HUES48 (cell line): ENCODE results near the gene PTPN3.

Experiments used
- H3K27ac ChIP-seq: one replicate; pipeline ENCODE4 v1.7.0; 2013; ENCODE audit warnings: low read depth, low read length, inconsistent platforms
- H3K27me3 ChIP-seq: 2 replicates; pipeline ENCODE4 v1.6.1; 2013; ENCODE audit warnings: mild to moderate bottlenecking, low read length; ENCODE audit not compliant: control insufficient read depth, insufficient read depth
- H3K36me3 ChIP-seq: 2 replicates; pipeline ENCODE4 v1.6.1; 2013; ENCODE audit warnings: low read length; ENCODE audit not compliant: control insufficient read depth, insufficient read depth
- H3K4me1 ChIP-seq: 2 replicates; pipeline ENCODE4 v1.6.1; 2013; ENCODE audit warnings: mild to moderate bottlenecking, low read length; ENCODE audit not compliant: control insufficient read depth, insufficient read depth
- H3K4me3 ChIP-seq: 2 replicates; pipeline ENCODE4 v1.5.1; 2013; ENCODE audit warnings: mild to moderate bottlenecking, low read depth, low read length
- H3K9ac ChIP-seq: 2 replicates; pipeline ENCODE4 v1.6.1; 2013; ENCODE audit warnings: mild to moderate bottlenecking, low read depth, low read length, moderate library complexity
- H3K9me3 ChIP-seq: 2 replicates; pipeline ENCODE4 v1.6.1; 2013; ENCODE audit warnings: low read length; ENCODE audit not compliant: control insufficient read depth, insufficient read depth

PTPN3 gene

GRCh38 chr9:109475526-109475925 is 22.6 kb downstream of the PTPN3 start:
- H3K9me3 ChIP-seq, result no peaks in the 10 kb centered on the region
- H3K4me3 ChIP-seq, result no peak overlapping the region
- no peaks in the 10 kb centered on the region for H3K36me3 ChIP-seq
- no peak overlapping the region for H3K9ac ChIP-seq
- H3K4me1 ChIP-seq, result no peaks in the 10 kb centered on the region
- H3K27ac ChIP-seq, result no peak overlapping the region
- no peaks in the 10 kb centered on the region for H3K27me3 ChIP-seq

- H3K9ac ChIP-seq, result no peak overlapping the region
- H3K36me3 ChIP-seq, result no peaks in the 10 kb centered on the region
- H3K27ac ChIP-seq, result no peak overlapping the region
- H3K4me1 ChIP-seq, result no peaks in the 10 kb centered on the region
- no peaks in the 10 kb centered on the region for H3K27me3 ChIP-seq
- H3K4me3 ChIP-seq, result no peak overlapping the region
- H3K9me3 ChIP-seq, result no peaks in the 10 kb centered on the region
Measured at GRCh38 chr9:109474944-109475343, 23.2 kb downstream of the PTPN3 start.

GRCh38 chr9:109474170-109474569 is 23.9 kb downstream of the PTPN3 start:
- H3K4me1 ChIP-seq, result no peaks in the 10 kb centered on the region
- H3K4me3 ChIP-seq, result no peak overlapping the region
- no peak overlapping the region for H3K9ac ChIP-seq
- H3K9me3 ChIP-seq, result no peaks in the 10 kb centered on the region
- H3K27ac ChIP-seq, result no peak overlapping the region
- no peaks in the 10 kb centered on the region for H3K36me3 ChIP-seq
- no peaks in the 10 kb centered on the region for H3K27me3 ChIP-seq

GRCh38 chr9:109473329-109473728 is 24.8 kb downstream of the PTPN3 start:
- Histone ChIP-seq H3K4me1 (no peaks in the 10 kb centered on the region), H3K27me3 (no peaks in the 10 kb centered on the region), H3K4me3 (no peak overlapping the region)

GRCh38 chr9:109471475-109472393 is 26.4 kb downstream of the PTPN3 start:
- Histone ChIP-seq H3K4me3 (no peak overlapping the region), H3K27me3 (no peaks in the 10 kb centered on the region), H3K9ac (no peak overlapping the region), H3K9me3 (no peaks in the 10 kb centered on the region), H3K36me3 (no peaks in the 10 kb centered on the region), H3K27ac (no peak overlapping the region), H3K4me1 (no peaks in the 10 kb centered on the region)

More at GRCh38 chr9:109473329-109473728, 24.8 kb downstream of the PTPN3 start:
- Histone ChIP-seq H3K9me3 (no peaks in the 10 kb centered on the region), H3K36me3 (no peaks in the 10 kb centered on the region), H3K27ac (no peak overlapping the region), H3K9ac (no peak overlapping the region)

GRCh38 chr9:109469646-109470358 is 28.3 kb downstream of the PTPN3 start:
- Histone ChIP-seq H3K4me3 (no peak overlapping the region), H3K9me3 (no peaks in the 10 kb centered on the region), H3K4me1 (no peaks in the 10 kb centered on the region), H3K27me3 (no peaks in the 10 kb centered on the region), H3K36me3 (no peaks in the 10 kb centered on the region), H3K9ac (no peak overlapping the region), H3K27ac (no peak overlapping the region)

- no peak overlapping the region for H3K9ac ChIP-seq
Measured at GRCh38 chr9:109468927-109469326, 29.2 kb downstream of the PTPN3 start.

GRCh38 chr9:109467936-109468335 is 30.2 kb downstream of the PTPN3 start:
- H3K27me3 ChIP-seq, result no peaks in the 10 kb centered on the region
- H3K9me3 ChIP-seq, result no peaks in the 10 kb centered on the region
- no peak overlapping the region for H3K9ac ChIP-seq
- 0 out of 2 replicates have a peak, but pooled peaks cover 4% of the 10 kb centered on the region for H3K4me1 ChIP-seq
- H3K4me3 ChIP-seq, result no peak overlapping the region
- H3K36me3 ChIP-seq, result no peaks in the 10 kb centered on the region
- no peak overlapping the region for H3K27ac ChIP-seq

More at GRCh38 chr9:109468927-109469326, 29.2 kb downstream of the PTPN3 start:
- Histone ChIP-seq H3K27me3 (no peaks in the 10 kb centered on the region), H3K27ac (no peak overlapping the region), H3K4me3 (no peak overlapping the region), H3K4me1 (0 out of 2 replicates have a peak, but pooled peaks cover under 1% of the 10 kb centered on the region), H3K36me3 (no peaks in the 10 kb centered on the region), H3K9me3 (no peaks in the 10 kb centered on the region)

GRCh38 chr9:109466623-109467590 is 31.2 kb downstream of the PTPN3 start:
- Histone ChIP-seq H3K9me3 (no peaks in the 10 kb centered on the region), H3K9ac (no peak overlapping the region), H3K27ac (no peak overlapping the region), H3K4me3 (no peak overlapping the region), H3K4me1 (0 out of 2 replicates have a peak, but pooled peaks cover 4% of the 10 kb centered on the region), H3K27me3 (no peaks in the 10 kb centered on the region), H3K36me3 (no peaks in the 10 kb centered on the region)

GRCh38 chr9:109463924-109464625 is 34.0 kb downstream of the PTPN3 start:
- H3K9me3 ChIP-seq, result no peaks in the 10 kb centered on the region
- no peak overlapping the region for H3K9ac ChIP-seq
- 0 out of 2 replicates have a peak, but pooled peaks cover 4% of the 10 kb centered on the region for H3K4me1 ChIP-seq
- no peak overlapping the region for H3K4me3 ChIP-seq
- H3K27ac ChIP-seq, result no peak overlapping the region
- H3K27me3 ChIP-seq, result no peaks in the 10 kb centered on the region
- no peaks in the 10 kb centered on the region for H3K36me3 ChIP-seq
